Keratinocyte (primary cell): ENCODE results near the gene PAPPA2. TPM values are rescaled to one million over a fixed set of nuclear protein-coding genes. Genes with fewer than 3 reads are reported as not detected.

Experiments
- DNase-seq: peaks from one replicate; pipeline ENCODE4 v3.0.0-alpha.2; 2011; ENCODE audit warnings: low read depth, missing footprints, low spot score
- FAIRE-seq: peaks from 2 replicates; lab custom pipeline; 2011; peaks lifted over from hg19 to GRCh38; lab: Jason Lieb, UNC
- H2AFZ ChIP-seq: 2 replicates; pipeline ENCODE4 v1.6.0; 2012; ENCODE audit warnings: low read length, control low read depth, inconsistent platforms; ENCODE audit not compliant: control insufficient read depth
- H3K27ac ChIP-seq: 2 replicates; pipeline ENCODE4 v1.5.1; 2011; ENCODE audit warnings: low read length; ENCODE audit not compliant: control insufficient read depth, insufficient read depth
- H3K27me3 ChIP-seq: 3 replicates; pipeline ENCODE4 v1.6.0; 2011; ENCODE audit warnings: low read length; ENCODE audit not compliant: control insufficient read depth, insufficient read depth; ENCODE audit errors: extremely low read depth
- H3K36me3 ChIP-seq, 2 experiments: 2 replicates in 1 of 2; 3 replicates in 1 of 2; pipeline ENCODE4 v1.5.1; 2011; ENCODE audit warnings: low read length in 2 of 2, mild to moderate bottlenecking in 1 of 2; ENCODE audit not compliant: control insufficient read depth in 2 of 2, insufficient read depth in 2 of 2; ENCODE audit errors: extremely low read depth in 1 of 2
- H3K4me1 ChIP-seq: 3 replicates; pipeline ENCODE4 v1.5.1; 2011; ENCODE audit warnings: low read length; ENCODE audit not compliant: control insufficient read depth, insufficient read depth; ENCODE audit errors: extremely low read depth
- H3K4me2 ChIP-seq: 3 replicates; pipeline ENCODE4 v1.6.0; 2011; ENCODE audit warnings: low read depth, low read length; ENCODE audit not compliant: control insufficient read depth, insufficient read depth; ENCODE audit errors: extremely low read depth
- H3K4me3 ChIP-seq, 3 experiments: fragments of 200-600 bp in 1 of 3; sonication (generic) in 1 of 3; 2 replicates in 2 of 3; 3 replicates in 1 of 3; pipeline ENCODE4 v1.5.1; 2011 to 2016; ENCODE audit warnings: low read length in 3 of 3, mild to moderate bottlenecking in 3 of 3, control low read depth in 2 of 3, inconsistent platforms in 1 of 3, low read depth in 1 of 3, mixed read lengths in 1 of 3, mixed run types in 1 of 3, moderate library complexity in 1 of 3; ENCODE audit not compliant: control insufficient read depth in 2 of 3, insufficient read depth in 2 of 3; ENCODE audit errors: extremely low read depth in 1 of 3
- H3K79me2 ChIP-seq: 2 replicates; pipeline ENCODE4 v1.6.0; 2012; ENCODE audit warnings: low read length; ENCODE audit not compliant: control insufficient read depth, insufficient read depth
- H3K9ac ChIP-seq: 3 replicates; pipeline ENCODE4 v1.6.0; 2011; ENCODE audit warnings: low read length; ENCODE audit not compliant: control insufficient read depth, insufficient read depth; ENCODE audit errors: extremely low read depth
- H3K9me1 ChIP-seq: 3 replicates; pipeline ENCODE4 v1.6.0; 2011; ENCODE audit warnings: low read length; ENCODE audit not compliant: control insufficient read depth, insufficient read depth; ENCODE audit errors: extremely low read depth
- H3K9me3 ChIP-seq: 2 replicates; pipeline ENCODE4 v1.5.1; 2012; ENCODE audit warnings: low read depth, low read length; ENCODE audit not compliant: control insufficient read depth
- H4K20me1 ChIP-seq: 3 replicates; pipeline ENCODE4 v1.6.0; 2011; ENCODE audit warnings: low read length; ENCODE audit not compliant: control insufficient read depth, insufficient read depth; ENCODE audit errors: extremely low read depth
- CTCF ChIP-seq, 3 experiments: IDR thresholded peaks in 1 of 3; conservative IDR thresholded peaks in 1 of 3; optimal IDR thresholded peaks in 1 of 3; 2 replicates in 2 of 3; 3 replicates in 1 of 3; pipeline versions ENCODE3 to v1.5.1; 2011; ENCODE audit warnings: low read length in 3 of 3, mild to moderate bottlenecking in 3 of 3, moderate library complexity in 2 of 3, control low read depth in 1 of 3, inconsistent platforms in 1 of 3; ENCODE audit not compliant: insufficient read depth in 2 of 3; ENCODE audit errors: extremely low read depth in 1 of 3
- EZH2 ChIP-seq: IDR thresholded peaks from one replicate; pipeline ENCODE4 v1.6.1; 2012; ENCODE audit warnings: inconsistent platforms, mild to moderate bottlenecking, low read length, moderate library complexity
- dilution Hi-C: fragments of 300-500 bp; cut with MboI; formaldehyde crosslinking; loops from one replicate; pipeline ENCODE4 v1.7.0; 2020; ENCODE audit warnings: low sequenced_read_pairs; ENCODE audit not compliant: extremely low pct_ligation_motif_present
- polyA plus RNA-seq, 5 experiments: library from polyadenylated mRNA; depleted of rRNA in 3 of 5; stranded (reverse) in 3 of 5; stranded (forward) in 1 of 5; unstranded in 1 of 5; fragments of >200 nt; gene quantifications; 1 replicate in 1 of 5; 2 replicates in 3 of 5; 3 replicates in 1 of 5; pipeline versions ENCODE4 v1.2.1 to v1.2.3, GENCODE V29; 2011 to 2012; ENCODE audit warnings: missing spikeins in 2 of 5, low read depth in 1 of 5, low replicate concordance in 1 of 5

The PAPPA2 gene
- polyA plus RNA-seq, 1 donor (not counting 4 experiments of a cell fraction or from before 2014, with no cell fraction given): 0.07 TPM

- peaks cover 3% of the 10 kb centered on the region for H3K27me3 ChIP-seq
- no peak overlapping the region for H3K4me3 ChIP-seq
- no peak overlapping the region for H3K4me2 ChIP-seq
- H3K4me1 ChIP-seq: no peaks in the 10 kb centered on the region
- no peaks in the 10 kb centered on the region for H3K9me3 ChIP-seq
- DNase-seq: no peak
- H3K79me2 ChIP-seq: no peaks in the 10 kb centered on the region
- no peak overlapping the region for H3K9ac ChIP-seq
- no peak overlapping the region for H2AFZ ChIP-seq
- FAIRE-seq: no peak
- no peaks in the 10 kb centered on the region for H4K20me1 ChIP-seq
- TF ChIP-seq EZH2: no peak
- TF ChIP-seq CTCF (optimal IDR thresholded peaks at IDR 0.05 in 1 of 3, IDR thresholded peaks at IDR 0.05 in 1 of 3, conservative IDR thresholded peaks at IDR 0.05 in 1 of 3; ENCODE audit: extremely low read depth in 1 of 3, insufficient read depth in 2 of 3, low read length in 3 of 3): no peak
- H3K9me1 ChIP-seq: no peaks in the 10 kb centered on the region
- dilution Hi-C loops: no loop called here
- no peak overlapping the region for H3K27ac ChIP-seq
- H3K36me3 ChIP-seq: no peaks in the 10 kb centered on the region
Observed at GRCh38 chr1:176501599-176501998, 38.6 kb downstream of the PAPPA2 start.

GRCh38 chr1:176504848-176505553, 42.0 kb downstream of the PAPPA2 start:
- Histone ChIP-seq H3K9me1 (no peaks in the 10 kb centered on the region), H3K9me3 (no peaks in the 10 kb centered on the region), H3K27ac (no peak overlapping the region), H3K36me3 (no peaks in the 10 kb centered on the region), H4K20me1 (no peaks in the 10 kb centered on the region), H3K4me3 (no peak overlapping the region), H3K4me1 (no peaks in the 10 kb centered on the region), H3K9ac (no peak overlapping the region), H3K79me2 (no peaks in the 10 kb centered on the region), H3K4me2 (no peak overlapping the region), H2AFZ (no peak overlapping the region), H3K27me3 (peaks cover 3% of the 10 kb centered on the region)
- no peak for TF ChIP-seq CTCF (optimal IDR thresholded peaks at IDR 0.05 in 1 of 3, IDR thresholded peaks at IDR 0.05 in 1 of 3, conservative IDR thresholded peaks at IDR 0.05 in 1 of 3; ENCODE audit: extremely low read depth in 1 of 3, insufficient read depth in 2 of 3, low read length in 3 of 3)
- no peak for TF ChIP-seq EZH2
- DNase-seq: no peak
- FAIRE-seq: no peak
- dilution Hi-C loops: no loop called here
